ENCODE data around the gene PPFIA3.
A peak's percentile ranks its signal among the peaks of the same experiment; 100 is the strongest.
"Not testable (repeated sequence)": the region's sequence is repeated elsewhere in the genome, so short reads cannot be mapped to it uniquely, and the experiment has no call there.

Gene PPFIA3

GRCh38 chr19:49125025-49125731, 5.8 kb downstream of the PPFIA3 start:
- DNase-seq (ENCODE audit: low read depth) = no peak

GRCh38 chr19:49126575-49126974, 7.2 kb downstream of the PPFIA3 start:
- DNase-seq (ENCODE audit: low read depth) = no peak

DNA sequence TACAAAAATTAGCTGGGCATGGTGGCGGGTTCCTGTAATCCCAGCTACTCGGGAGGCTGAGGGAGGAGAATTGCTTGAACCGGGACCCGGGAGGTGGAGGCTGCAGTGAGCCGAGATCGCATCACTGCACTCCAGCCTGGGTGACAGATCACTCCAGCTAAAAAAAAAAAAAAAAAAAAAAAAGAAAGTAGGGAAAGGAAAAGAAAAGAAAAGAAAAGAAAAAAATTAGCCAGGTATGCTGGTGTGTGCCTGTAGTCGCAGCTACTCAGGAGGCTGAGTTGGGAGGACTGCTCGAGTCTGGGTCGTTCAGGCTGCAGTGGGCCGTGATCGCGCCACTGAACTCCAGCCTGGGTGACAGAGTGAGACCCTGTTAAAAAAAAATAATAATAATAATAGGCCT, 7.9 kb downstream of the PPFIA3 start:
- not testable (repeated sequence) for DNase-seq (ENCODE audit: low read depth)

GRCh38 chr19:49127674-49128544, 8.6 kb downstream of the PPFIA3 start:
- DNase-seq (ENCODE audit: low read depth) = peak; percentile 87

DNA sequence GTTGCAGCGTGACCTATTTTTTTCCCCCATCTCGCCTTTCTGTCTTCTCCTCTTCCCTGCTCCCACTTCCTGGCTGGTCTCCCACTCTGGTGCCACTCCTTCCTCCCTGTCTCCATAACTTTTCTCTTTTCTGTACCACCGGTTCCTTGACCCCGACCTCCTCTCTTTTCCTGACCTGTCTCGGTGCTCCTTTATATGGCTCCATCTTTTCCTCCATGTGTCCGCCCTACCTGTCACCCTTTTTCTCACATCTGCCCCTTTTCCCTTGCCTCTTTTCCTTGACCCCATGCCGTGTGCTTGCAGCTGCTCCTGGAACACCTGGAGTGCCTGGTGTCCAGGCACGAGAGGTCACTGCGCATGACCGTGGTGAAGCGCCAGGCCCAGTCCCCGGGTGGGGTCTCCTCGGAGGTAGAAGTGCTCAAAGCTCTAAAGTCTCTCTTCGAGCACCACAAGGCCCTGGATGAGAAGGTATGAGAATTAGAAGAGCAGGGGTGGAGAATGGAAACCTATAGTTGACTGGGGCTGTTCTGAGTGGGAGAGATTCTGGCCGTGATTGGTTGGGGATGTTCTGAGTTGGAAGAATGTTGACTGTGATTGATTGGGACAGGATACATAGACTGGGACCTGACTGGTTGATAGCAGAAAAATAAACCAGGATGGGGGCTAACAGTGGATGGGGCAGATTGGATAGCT, 9.3 kb downstream of the PPFIA3 start:
- no peak for DNase-seq (ENCODE audit: low read depth)

- no peak for DNase-seq (ENCODE audit: low read depth)
Observed at GRCh38 chr19:49129238-49129583, 9.9 kb downstream of the PPFIA3 start.

DNA sequence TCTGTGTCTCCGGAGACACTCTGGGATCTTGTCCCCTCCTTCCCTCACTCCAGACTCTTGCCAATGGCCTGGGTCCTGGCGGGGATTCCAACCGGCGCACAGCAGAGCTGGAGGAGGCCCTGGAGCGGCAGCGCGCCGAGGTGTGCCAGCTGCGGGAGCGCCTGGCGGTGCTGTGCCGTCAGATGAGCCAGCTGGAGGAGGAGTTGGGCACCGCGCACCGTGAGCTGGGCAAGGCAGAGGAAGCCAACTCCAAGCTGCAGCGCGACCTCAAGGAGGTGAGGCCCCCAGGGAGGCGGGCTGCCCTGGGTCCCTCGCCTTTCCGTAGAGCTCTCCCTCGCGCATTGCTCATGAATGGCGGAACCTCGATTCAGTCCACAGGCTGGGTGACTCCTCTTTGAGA, 11.0 kb downstream of the PPFIA3 start:
- no peak for DNase-seq (ENCODE audit: low read depth)

GRCh38 chr19:49132974-49133609, 13.7 kb downstream of the PPFIA3 start:
- no peak for DNase-seq (ENCODE audit: low read depth)

DNA sequence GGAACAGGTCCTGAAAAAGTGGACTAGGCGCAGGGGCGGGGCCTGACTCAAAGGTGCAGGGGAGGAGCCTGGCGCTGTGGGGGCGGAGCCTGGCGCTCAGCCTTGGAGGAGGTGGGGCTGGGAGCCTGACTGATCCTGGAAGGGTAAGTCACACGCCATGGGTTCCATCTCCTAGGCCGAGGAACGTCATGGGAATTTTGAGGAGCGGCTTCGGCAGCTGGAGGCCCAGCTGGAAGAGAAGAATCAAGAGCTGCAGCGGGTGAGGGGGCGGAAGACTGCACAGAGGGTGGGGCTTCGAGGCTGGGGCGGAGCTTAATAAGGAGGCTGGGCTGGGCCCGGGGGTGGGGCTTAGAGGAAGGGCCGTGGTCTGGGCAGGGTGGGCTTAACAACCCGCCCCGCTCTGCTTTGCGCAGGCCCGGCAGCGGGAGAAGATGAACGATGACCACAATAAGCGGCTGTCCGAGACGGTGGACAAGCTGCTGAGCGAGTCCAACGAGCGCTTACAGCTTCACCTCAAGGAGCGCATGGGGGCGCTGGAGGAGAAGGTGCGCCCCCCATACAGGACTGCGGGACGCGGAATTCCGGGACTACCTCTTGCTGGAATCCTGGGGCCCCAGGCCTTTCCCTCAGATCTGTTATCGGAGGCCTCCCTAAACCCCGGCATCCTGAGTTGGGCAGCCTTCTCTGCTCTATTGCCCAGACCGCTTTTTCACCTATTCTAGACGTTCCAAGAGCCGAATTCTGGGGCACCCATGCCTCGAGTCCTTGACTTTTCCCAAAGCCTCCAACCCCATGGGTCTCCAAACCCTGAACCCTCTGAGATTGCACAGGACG, 14.5 kb downstream of the PPFIA3 start:
- DNase-seq (ENCODE audit: low read depth) = no peak

DNA sequence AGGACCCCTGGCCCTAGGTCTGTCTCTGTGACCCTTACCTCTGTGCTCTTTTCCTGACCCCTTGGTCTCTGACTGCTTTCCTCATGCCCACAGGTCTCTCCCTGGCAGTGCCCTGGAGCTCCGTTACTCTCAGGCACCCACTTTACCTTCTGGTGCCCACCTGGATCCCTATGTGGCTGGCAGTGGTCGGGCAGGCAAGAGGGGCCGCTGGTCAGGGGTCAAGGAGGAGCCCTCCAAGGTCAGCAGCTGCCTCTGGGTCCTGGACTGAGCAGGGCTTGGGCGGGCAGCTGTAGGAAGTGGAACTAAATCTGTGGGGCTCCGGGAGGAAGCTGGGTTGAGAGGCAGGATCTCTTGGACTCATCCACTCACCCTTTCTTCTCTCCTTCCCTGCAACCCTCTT, 16.3 kb downstream of the PPFIA3 start:
- DNase-seq (ENCODE audit: low read depth) = no peak

- DNase-seq (ENCODE audit: low read depth) = no peak
Observed at GRCh38 chr19:49136771-49137171, 17.4 kb downstream of the PPFIA3 start.

GRCh38 chr19:49140951-49141350, 21.6 kb downstream of the PPFIA3 start:
- DNase-seq (ENCODE audit: low read depth) = no peak

GRCh38 chr19:49141352-49141751, 22.0 kb downstream of the PPFIA3 start:
- no peak for DNase-seq (ENCODE audit: low read depth)

- DNase-seq (ENCODE audit: low read depth) = no peak
Observed at GRCh38 chr19:49142866-49143335, 23.6 kb downstream of the PPFIA3 start.

GRCh38 chr19:49145573-49146407, 26.4 kb downstream of the PPFIA3 start:
- DNase-seq (ENCODE audit: low read depth) = peak; percentile 62

GRCh38 chr19:49146408-49146770, 27.0 kb downstream of the PPFIA3 start:
- DNase-seq (ENCODE audit: low read depth) = not testable (repeated sequence)

- DNase-seq (ENCODE audit: low read depth) = no peak
Observed at GRCh38 chr19:49148044-49148682, 28.8 kb downstream of the PPFIA3 start.

DNA sequence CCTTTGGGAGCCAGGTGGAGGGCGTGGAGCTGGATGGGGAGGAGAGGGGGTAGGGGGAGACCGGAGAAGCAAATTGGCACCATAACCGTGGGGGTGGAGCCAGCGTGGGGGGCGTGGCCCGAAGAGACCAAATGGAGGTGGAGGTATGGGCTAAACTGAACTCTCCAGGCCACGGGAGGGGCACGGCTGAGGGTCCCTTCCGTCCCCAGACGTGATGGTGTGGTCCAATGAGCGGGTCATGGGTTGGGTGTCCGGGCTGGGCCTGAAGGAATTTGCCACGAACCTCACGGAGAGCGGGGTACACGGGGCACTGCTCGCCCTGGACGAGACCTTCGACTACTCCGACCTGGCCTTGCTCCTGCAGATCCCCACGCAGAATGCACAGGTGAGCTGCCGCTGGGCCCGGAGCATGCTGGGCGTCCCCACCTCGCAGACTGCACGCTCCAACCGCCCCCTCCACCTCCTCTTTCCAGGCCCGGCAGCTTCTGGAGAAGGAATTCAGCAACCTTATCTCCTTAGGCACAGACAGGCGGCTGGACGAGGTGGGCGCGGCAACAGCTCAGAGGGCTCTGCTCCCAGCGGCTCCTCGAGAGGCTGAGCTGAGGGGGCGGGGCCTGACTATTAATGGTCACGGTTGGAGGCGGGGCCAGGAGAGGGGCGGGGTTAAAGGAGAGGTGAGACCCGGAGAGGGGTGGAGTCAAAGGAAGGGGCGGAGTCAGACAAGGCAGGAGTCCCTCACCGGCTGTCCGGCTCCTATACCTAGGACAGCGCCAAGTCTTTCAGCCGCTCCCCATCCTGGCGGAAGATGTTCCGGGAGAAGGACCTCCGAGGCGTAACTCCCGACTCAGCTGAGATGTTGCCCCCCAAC, 29.7 kb downstream of the PPFIA3 start:
- DNase-seq (ENCODE audit: low read depth) = peak; percentile 47

GRCh38 chr19:49149652-49150105, 30.3 kb downstream of the PPFIA3 start:
- DNase-seq (ENCODE audit: low read depth) = no peak
